Measurements from ENCODE around the gene VPS52.
A peak's percentile ranks its signal among the peaks of the same experiment; 100 is the strongest.

Gene VPS52

DNA sequence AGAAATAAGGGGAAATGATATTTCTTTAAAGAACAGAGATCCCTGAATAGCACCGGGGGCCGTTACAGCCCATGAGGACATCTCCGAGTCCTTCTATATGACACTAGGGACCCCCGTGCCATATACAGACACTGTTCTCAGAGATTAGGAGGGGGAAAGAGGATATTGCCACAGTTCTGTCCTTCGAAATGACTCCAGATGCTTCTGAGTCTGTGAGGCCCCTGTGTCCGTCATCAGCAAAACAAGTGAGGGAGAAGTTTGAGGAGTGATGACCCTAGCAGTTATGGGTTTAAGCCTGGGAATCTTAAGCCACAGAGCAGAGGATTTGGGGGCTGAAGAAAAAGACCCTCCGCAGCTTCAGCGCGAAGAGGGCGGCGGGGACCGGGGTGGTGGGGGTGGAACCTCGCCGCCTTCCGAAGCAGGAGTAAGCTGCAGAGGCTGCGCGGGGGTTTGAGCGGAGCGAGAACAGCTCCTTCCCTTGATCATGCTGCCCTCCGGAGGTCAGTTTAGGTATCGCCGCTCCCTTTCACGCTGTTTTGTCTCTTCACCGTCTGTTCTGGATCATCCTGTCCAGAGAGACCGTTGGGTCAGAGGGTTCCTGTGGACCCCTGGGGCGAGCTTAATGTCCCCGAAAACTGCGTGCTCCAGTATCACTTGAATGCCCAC is 23.6 kb downstream of the VPS52 start (continued):
- TF ChIP-seq, protein P1, sequence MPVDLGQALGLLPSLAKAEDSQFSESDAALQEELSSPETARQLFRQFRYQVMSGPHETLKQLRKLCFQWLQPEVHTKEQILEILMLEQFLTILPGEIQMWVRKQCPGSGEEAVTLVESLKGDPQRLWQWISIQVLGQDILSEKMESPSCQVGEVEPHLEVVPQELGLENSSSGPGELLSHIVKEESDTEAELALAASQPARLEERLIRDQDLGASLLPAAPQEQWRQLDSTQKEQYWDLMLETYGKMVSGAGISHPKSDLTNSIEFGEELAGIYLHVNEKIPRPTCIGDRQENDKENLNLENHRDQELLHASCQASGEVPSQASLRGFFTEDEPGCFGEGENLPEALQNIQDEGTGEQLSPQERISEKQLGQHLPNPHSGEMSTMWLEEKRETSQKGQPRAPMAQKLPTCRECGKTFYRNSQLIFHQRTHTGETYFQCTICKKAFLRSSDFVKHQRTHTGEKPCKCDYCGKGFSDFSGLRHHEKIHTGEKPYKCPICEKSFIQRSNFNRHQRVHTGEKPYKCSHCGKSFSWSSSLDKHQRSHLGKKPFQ (tag by site-specific recombination; IDR thresholded peaks at IDR 0.05) = no peak
- TF ChIP-seq, protein P2, sequence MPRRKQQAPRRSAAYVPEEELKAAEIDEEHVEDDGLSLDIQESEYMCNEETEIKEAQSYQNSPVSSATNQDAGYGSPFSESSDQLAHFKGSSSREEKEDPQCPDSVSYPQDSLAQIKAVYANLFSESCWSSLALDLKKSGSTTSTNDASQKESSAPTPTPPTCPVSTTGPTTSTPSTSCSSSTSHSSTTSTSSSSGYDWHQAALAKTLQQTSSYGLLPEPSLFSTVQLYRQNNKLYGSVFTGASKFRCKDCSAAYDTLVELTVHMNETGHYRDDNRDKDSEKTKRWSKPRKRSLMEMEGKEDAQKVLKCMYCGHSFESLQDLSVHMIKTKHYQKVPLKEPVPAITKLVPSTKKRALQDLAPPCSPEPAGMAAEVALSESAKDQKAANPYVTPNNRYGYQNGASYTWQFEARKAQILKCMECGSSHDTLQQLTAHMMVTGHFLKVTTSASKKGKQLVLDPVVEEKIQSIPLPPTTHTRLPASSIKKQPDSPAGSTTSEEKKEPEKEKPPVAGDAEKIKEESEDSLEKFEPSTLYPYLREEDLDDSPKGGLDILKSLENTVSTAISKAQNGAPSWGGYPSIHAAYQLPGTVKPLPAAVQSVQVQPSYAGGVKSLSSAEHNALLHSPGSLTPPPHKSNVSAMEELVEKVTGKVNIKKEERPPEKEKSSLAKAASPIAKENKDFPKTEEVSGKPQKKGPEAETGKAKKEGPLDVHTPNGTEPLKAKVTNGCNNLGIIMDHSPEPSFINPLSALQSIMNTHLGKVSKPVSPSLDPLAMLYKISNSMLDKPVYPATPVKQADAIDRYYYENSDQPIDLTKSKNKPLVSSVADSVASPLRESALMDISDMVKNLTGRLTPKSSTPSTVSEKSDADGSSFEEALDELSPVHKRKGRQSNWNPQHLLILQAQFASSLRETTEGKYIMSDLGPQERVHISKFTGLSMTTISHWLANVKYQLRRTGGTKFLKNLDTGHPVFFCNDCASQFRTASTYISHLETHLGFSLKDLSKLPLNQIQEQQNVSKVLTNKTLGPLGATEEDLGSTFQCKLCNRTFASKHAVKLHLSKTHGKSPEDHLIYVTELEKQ (tag by site-specific recombination; IDR thresholded peaks at IDR 0.05; ENCODE audit: borderline replicate concordance) = no peak
- TF ChIP-seq ZNF146 (tag by site-specific recombination; IDR thresholded peaks at IDR 0.05) (no peak), ZNF529 (tag by site-specific recombination; IDR thresholded peaks at IDR 0.05; ENCODE audit: insufficient replicate concordance) (no peak), ZNF837 (tag by site-specific recombination; IDR thresholded peaks at IDR 0.05) (no peak), INSM2 (tag by site-specific recombination; IDR thresholded peaks at IDR 0.05) (peak; percentile 18; the same call in 1 of the 2 replicates), ZSCAN23 (tag by site-specific recombination; IDR thresholded peaks at IDR 0.05) (0 out of 2 replicates have a peak, but pooled peaks have one; percentile 27), ZNF221 (tag by site-specific recombination; IDR thresholded peaks at IDR 0.05; ENCODE audit: borderline replicate concordance) (no peak), GLIS1 (tag by site-specific recombination; IDR thresholded peaks at IDR 0.05) (peak; percentile 43; the same call in 1 of the 2 replicates), WT1 (tag by site-specific recombination; IDR thresholded peaks at IDR 0.05) (no peak), ZNF776 (tag by site-specific recombination; IDR thresholded peaks at IDR 0.05; ENCODE audit: borderline replicate concordance) (no peak), ZNF155 (tag by site-specific recombination; IDR thresholded peaks at IDR 0.05) (no peak), ZNF626 (tag by site-specific recombination; IDR thresholded peaks at IDR 0.05) (no peak), ZNF692 (tag by site-specific recombination; IDR thresholded peaks at IDR 0.05) (no peak), ATF2 (tag by site-specific recombination; IDR thresholded peaks at IDR 0.05; ENCODE audit: low read depth) (no peak), OVOL3 (tag by site-specific recombination; IDR thresholded peaks at IDR 0.05) (no peak), ZEB2 (tag by site-specific recombination; IDR thresholded peaks at IDR 0.05) (peak; percentile 50; the same call in 1 of the 2 replicates), EGR2 (tag by site-specific recombination; IDR thresholded peaks at IDR 0.05; ENCODE audit: low read depth) (peak; percentile 52; the same call in 1 of the 2 replicates), ZNF132 (tag by site-specific recombination; IDR thresholded peaks at IDR 0.05; ENCODE audit: borderline replicate concordance) (no peak), ZNF404 (tag by site-specific recombination; IDR thresholded peaks at IDR 0.05) (no peak), ZNF362 (tag by site-specific recombination; IDR thresholded peaks at IDR 0.05) (no peak), ZNF121 (tag by site-specific recombination; IDR thresholded peaks at IDR 0.05) (no peak)
- TF ChIP-seq, protein P3, sequence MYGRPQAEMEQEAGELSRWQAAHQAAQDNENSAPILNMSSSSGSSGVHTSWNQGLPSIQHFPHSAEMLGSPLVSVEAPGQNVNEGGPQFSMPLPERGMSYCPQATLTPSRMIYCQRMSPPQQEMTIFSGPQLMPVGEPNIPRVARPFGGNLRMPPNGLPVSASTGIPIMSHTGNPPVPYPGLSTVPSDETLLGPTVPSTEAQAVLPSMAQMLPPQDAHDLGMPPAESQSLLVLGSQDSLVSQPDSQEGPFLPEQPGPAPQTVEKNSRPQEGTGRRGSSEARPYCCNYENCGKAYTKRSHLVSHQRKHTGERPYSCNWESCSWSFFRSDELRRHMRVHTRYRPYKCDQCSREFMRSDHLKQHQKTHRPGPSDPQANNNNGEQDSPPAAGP (tag by site-specific recombination; IDR thresholded peaks at IDR 0.05) = peak; percentile 77
- TF ChIP-seq, protein P4, sequence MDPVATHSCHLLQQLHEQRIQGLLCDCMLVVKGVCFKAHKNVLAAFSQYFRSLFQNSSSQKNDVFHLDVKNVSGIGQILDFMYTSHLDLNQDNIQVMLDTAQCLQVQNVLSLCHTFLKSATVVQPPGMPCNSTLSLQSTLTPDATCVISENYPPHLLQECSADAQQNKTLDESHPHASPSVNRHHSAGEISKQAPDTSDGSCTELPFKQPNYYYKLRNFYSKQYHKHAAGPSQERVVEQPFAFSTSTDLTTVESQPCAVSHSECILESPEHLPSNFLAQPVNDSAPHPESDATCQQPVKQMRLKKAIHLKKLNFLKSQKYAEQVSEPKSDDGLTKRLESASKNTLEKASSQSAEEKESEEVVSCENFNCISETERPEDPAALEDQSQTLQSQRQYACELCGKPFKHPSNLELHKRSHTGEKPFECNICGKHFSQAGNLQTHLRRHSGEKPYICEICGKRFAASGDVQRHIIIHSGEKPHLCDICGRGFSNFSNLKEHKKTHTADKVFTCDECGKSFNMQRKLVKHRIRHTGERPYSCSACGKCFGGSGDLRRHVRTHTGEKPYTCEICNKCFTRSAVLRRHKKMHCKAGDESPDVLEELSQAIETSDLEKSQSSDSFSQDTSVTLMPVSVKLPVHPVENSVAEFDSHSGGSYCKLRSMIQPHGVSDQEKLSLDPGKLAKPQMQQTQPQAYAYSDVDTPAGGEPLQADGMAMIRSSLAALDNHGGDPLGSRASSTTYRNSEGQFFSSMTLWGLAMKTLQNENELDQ (tag by site-specific recombination; IDR thresholded peaks at IDR 0.05; ENCODE audit: low read depth) = no peak
